Nephron progenitor cell (in vitro differentiated cells): ENCODE measurements around the gene ZP1.

ENCODE experiments used
- DNase-seq: peaks from one replicate; pipeline ENCODE4 v3.0.0; 2021
- H3K27ac Mint-ChIP-seq: 2 replicates; pipeline ENCODE4 v1.8.0; 2021; ENCODE audit warnings: mild to moderate bottlenecking, moderate library complexity, mixed read lengths
- H3K27me3 Mint-ChIP-seq: 2 replicates; pipeline ENCODE4 v1.8.0; 2021; ENCODE audit warnings: mild to moderate bottlenecking, low read depth, mixed read lengths; ENCODE audit not compliant: poor library complexity
- H3K36me3 Mint-ChIP-seq: 2 replicates; pipeline ENCODE4 v1.8.0; 2021; ENCODE audit warnings: low read depth, mixed read lengths
- H3K4me1 Mint-ChIP-seq: 2 replicates; pipeline ENCODE4 v1.8.0; 2021; ENCODE audit warnings: mixed read lengths
- H3K4me3 Mint-ChIP-seq: 2 replicates; pipeline ENCODE4 v1.8.0; 2021; ENCODE audit warnings: mild to moderate bottlenecking, moderate library complexity, mixed read lengths
- H3K9me3 Mint-ChIP-seq: 2 replicates; pipeline ENCODE4 v1.8.0; 2021; ENCODE audit warnings: mild to moderate bottlenecking, moderate library complexity, mixed read lengths
- TF ChIP-seq, protein P1 (sequence below): fragments of 200-600 bp; sonication (generic); IDR thresholded peaks from 2 replicates; pipeline ENCODE4 v1.5.0; 2021; ENCODE audit warnings: antibody characterized with exemption

The ZP1 gene

DNA sequence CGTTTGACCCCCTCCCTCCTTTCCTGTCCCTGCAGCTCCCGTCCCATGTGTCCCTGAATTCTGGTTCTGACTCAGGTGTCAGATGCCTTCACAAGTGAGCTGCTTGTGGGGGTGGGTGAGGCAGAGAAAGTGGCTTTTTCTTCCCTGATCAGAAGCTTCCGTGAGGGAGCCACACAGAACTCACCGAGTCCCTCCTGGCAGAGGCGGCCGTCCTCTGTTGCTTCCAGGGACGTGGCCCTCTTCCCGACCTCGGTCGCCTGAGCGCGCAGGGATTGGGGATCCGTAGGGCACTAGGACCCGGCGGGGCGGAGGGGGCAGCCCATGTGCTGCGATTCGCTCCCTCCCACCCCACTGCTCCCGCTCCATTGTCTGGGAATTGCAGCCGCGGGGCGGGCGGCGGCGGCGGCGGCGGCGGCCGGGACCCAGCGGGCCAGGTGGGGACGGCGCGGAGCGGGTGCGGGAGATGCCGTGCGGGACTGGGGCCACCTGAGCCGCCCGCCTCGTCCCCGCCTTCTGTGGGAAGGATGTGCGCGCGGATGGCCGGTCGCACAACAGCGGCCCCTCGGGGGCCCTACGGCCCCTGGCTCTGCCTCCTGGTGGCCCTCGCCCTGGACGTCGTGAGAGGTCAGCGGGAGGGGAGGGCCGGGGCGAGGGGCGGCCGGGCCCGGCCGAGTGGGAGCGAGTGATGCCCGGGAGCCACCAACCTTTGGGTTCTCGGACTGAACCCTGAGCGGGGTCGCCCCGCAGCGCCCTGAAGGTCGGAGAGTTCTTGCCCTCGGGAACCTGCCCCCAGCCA lies 57.0 kb downstream of the ZP1 start, which contains the start of gene TMEM132A:
Gene TMEM132A, plus strand, starts transcription at position 351 of the 796 bp plus-strand sequence. Its CDS starts 174 bp downstream, at position 525.
- Mint-ChIP-seq H3K4me1 (peaks cover 68% of the 10 kb centered on the region), H3K9me3 (no peaks in the 10 kb centered on the region), H3K27ac (peak within 1 kb of the TSS; percentile 73), H3K27me3 (peaks cover 8% of the 10 kb centered on the region), H3K4me3 (peak within 1 kb of the TSS; percentile 97), H3K36me3 (peaks cover 58% of the 10 kb centered on the region)
- DNase-seq = peak; percentile 84
- TF ChIP-seq, protein P1, sequence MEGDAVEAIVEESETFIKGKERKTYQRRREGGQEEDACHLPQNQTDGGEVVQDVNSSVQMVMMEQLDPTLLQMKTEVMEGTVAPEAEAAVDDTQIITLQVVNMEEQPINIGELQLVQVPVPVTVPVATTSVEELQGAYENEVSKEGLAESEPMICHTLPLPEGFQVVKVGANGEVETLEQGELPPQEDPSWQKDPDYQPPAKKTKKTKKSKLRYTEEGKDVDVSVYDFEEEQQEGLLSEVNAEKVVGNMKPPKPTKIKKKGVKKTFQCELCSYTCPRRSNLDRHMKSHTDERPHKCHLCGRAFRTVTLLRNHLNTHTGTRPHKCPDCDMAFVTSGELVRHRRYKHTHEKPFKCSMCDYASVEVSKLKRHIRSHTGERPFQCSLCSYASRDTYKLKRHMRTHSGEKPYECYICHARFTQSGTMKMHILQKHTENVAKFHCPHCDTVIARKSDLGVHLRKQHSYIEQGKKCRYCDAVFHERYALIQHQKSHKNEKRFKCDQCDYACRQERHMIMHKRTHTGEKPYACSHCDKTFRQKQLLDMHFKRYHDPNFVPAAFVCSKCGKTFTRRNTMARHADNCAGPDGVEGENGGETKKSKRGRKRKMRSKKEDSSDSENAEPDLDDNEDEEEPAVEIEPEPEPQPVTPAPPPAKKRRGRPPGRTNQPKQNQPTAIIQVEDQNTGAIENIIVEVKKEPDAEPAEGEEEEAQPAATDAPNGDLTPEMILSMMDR = no peak
